Hepatocyte (in vitro differentiated cells): Measurements from ENCODE around the gene COX10. TPM values are rescaled to one million over a fixed set of nuclear protein-coding genes. Genes with fewer than 3 reads are reported as not detected.
A peak's percentile ranks its signal among the peaks of the same experiment; 100 is the strongest.
"Not testable (repeated sequence)": the region's sequence is repeated elsewhere in the genome, so short reads cannot be mapped to it uniquely, and the experiment has no call there.

Source experiments
- DNase-seq: peaks from one replicate; pipeline ENCODE4 v3.0.0-alpha.2; 2016; ENCODE audit warnings: low spot score
- H2AFZ ChIP-seq: fragments of 200-600 bp; sonication (generic); 2 replicates; pipeline ENCODE4 v1.6.0; 2016; ENCODE audit warnings: antibody characterized with exemption, mild to moderate bottlenecking
- H3K27ac ChIP-seq: fragments of 200-600 bp; sonication (generic); 2 replicates; pipeline ENCODE4 v1.5.1; 2016; ENCODE audit warnings: mild to moderate bottlenecking
- H3K27me3 ChIP-seq: fragments of 200-600 bp; sonication (generic); 2 replicates; pipeline ENCODE4 v1.6.1; 2016
- H3K36me3 ChIP-seq: fragments of 200-600 bp; sonication (generic); replicated peaks from 2 replicates; pipeline ENCODE4 v1.5.1; 2016; ENCODE audit warnings: low read depth; ENCODE audit not compliant: insufficient read depth
- H3K4me1 ChIP-seq: fragments of 200-600 bp; sonication (generic); 2 replicates; pipeline ENCODE4 v1.5.1; 2016; ENCODE audit warnings: mild to moderate bottlenecking, moderate library complexity; ENCODE audit not compliant: insufficient read depth
- H3K4me2 ChIP-seq: fragments of 200-600 bp; sonication (generic); 2 replicates; pipeline ENCODE4 v1.6.0; 2016
- H3K4me3 ChIP-seq: fragments of 200-600 bp; sonication (generic); 2 replicates; pipeline ENCODE4 v1.5.1; 2016; ENCODE audit warnings: mild to moderate bottlenecking
- H3K79me2 ChIP-seq: fragments of 200-600 bp; sonication (generic); 2 replicates; pipeline ENCODE4 v1.6.0; 2017; ENCODE audit warnings: mild to moderate bottlenecking
- H3K9me2 ChIP-seq: fragments of 200-600 bp; sonication (generic); replicated peaks from 2 replicates; pipeline ENCODE4 v1.6.0; 2017; ENCODE audit warnings: mild to moderate bottlenecking; ENCODE audit not compliant: insufficient read depth
- H3K9me3 ChIP-seq: fragments of 200-600 bp; sonication (generic); 2 replicates; pipeline ENCODE4 v1.5.1; 2016; ENCODE audit warnings: low read depth, mild to moderate bottlenecking
- H4K20me1 ChIP-seq: fragments of 200-600 bp; sonication (generic); 2 replicates; pipeline ENCODE4 v1.6.0; 2016; ENCODE audit warnings: mild to moderate bottlenecking; ENCODE audit not compliant: insufficient read depth, poor library complexity, severe bottlenecking
- EZH2 ChIP-seq: fragments of 200-600 bp; sonication (generic); IDR thresholded peaks from 2 replicates; pipeline ENCODE4 v1.6.1; 2016; ENCODE audit warnings: antibody characterized with exemption, mild to moderate bottlenecking, borderline replicate concordance
- EZH2phosphoT487 ChIP-seq: fragments of 200-600 bp; sonication (generic); IDR thresholded peaks from one replicate; pipeline ENCODE4 v1.6.1; 2018; ENCODE audit warnings: antibody characterized with exemption, mild to moderate bottlenecking, low read depth, moderate library complexity; ENCODE audit not compliant: unreplicated experiment, severe bottlenecking
- WGBS: methylation state at CpG from one replicate; pipeline ENCODE4 v1.1.6; 2016; ENCODE audit warnings: low lambda C conversion rate; ENCODE audit errors: missing lambda C conversion rate; 5-methylcytosine and 5-hydroxymethylcytosine counted together
- polyA plus RNA-seq: library from polyadenylated mRNA; unstranded; fragments of >200 nt; fragmentation: Nextera tagmentation; extraction: Ambion mirVana; gene quantifications from 2 replicates; pipeline ENCODE4 v1.2.1, GENCODE V29; 2016
- total RNA-seq: library from RNA; depleted of rRNA; stranded (reverse); fragments of >200 nt; gene quantifications from 2 replicates; pipeline ENCODE4 v1.2.3, GENCODE V29; 2014
- TF ChIP-seq, protein P1 (sequence below): fragments of 200-600 bp; sonication (generic); IDR thresholded peaks from 2 replicates; pipeline ENCODE4 v1.5.1; 2016; ENCODE audit warnings: antibody characterized with exemption, mild to moderate bottlenecking; ENCODE audit not compliant: poor library complexity

The COX10 gene
- total RNA-seq (27.6 and 34.7 TPM in 2 replicates), polyA plus RNA-seq (18.7 and 23.2 TPM in 2 replicates)

DNA sequence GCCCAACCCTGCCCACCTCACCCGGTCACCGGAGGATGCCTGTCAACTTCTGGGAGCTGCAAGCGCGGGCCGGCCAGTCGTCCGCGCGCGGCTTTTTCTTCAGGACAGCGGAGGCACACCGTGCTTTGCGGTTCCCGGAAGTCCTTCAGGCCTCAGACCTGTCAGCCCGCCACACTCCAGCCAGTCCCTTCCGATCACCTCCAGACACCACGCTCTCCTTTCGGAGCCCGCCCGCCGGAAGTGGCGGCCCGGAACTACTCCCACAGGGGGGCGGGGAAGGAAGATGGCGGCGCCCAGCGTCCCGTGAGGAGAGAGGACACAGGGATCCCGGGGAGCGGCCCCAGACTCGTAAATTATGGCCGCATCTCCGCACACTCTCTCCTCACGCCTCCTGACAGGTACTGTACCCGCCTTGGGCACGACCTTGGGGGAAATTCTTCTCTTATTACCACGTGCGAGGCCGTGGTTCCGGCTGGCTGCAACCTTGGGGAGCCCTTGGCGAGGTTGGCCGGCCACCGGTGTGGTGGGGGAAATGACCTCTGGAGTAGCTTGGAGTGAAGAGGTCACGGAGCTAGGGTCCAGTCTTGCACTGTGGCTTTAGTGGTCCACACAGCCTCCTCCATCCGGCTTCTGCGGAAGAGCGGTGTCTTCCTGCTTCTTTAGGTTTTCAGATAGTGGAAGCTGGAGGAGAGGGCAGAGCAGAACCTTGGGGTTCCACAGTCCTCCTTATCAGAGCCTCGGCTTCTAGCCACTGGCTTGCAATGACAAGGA lies at the start of gene COX10:
Gene COX10 (plus strand): TSS at position 254 of the 771 bp plus-strand sequence. CDS start 102 bp downstream, at position 356.
- peak within 1 kb of the TSS; percentile 95 for H3K27ac ChIP-seq
- TF ChIP-seq EZH2 (no peak), EZH2phosphoT487 (no peak)
- TF ChIP-seq, protein P1, sequence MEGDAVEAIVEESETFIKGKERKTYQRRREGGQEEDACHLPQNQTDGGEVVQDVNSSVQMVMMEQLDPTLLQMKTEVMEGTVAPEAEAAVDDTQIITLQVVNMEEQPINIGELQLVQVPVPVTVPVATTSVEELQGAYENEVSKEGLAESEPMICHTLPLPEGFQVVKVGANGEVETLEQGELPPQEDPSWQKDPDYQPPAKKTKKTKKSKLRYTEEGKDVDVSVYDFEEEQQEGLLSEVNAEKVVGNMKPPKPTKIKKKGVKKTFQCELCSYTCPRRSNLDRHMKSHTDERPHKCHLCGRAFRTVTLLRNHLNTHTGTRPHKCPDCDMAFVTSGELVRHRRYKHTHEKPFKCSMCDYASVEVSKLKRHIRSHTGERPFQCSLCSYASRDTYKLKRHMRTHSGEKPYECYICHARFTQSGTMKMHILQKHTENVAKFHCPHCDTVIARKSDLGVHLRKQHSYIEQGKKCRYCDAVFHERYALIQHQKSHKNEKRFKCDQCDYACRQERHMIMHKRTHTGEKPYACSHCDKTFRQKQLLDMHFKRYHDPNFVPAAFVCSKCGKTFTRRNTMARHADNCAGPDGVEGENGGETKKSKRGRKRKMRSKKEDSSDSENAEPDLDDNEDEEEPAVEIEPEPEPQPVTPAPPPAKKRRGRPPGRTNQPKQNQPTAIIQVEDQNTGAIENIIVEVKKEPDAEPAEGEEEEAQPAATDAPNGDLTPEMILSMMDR = no peak
- peaks cover 71% of the 10 kb centered on the region for H3K79me2 ChIP-seq
- no peaks in the 10 kb centered on the region for H3K27me3 ChIP-seq
- H4K20me1 ChIP-seq = no peaks in the 10 kb centered on the region
- H3K9me2 ChIP-seq = no peaks in the 10 kb centered on the region
- WGBS = under 1% methylated on average over 46 of the region's 48 CpGs
- H2AFZ ChIP-seq = peak within 1 kb of the TSS; percentile 96
- H3K9me3 ChIP-seq = peaks cover 6% of the 10 kb centered on the region
- peak within 1 kb of the TSS; percentile 92 for H3K4me3 ChIP-seq
- H3K36me3 ChIP-seq = no peaks in the 10 kb centered on the region
- peaks cover 13% of the 10 kb centered on the region for H3K4me1 ChIP-seq
- H3K4me2 ChIP-seq = peak within 1 kb of the TSS; percentile 85
- DNase-seq = peak; percentile 94

DNA sequence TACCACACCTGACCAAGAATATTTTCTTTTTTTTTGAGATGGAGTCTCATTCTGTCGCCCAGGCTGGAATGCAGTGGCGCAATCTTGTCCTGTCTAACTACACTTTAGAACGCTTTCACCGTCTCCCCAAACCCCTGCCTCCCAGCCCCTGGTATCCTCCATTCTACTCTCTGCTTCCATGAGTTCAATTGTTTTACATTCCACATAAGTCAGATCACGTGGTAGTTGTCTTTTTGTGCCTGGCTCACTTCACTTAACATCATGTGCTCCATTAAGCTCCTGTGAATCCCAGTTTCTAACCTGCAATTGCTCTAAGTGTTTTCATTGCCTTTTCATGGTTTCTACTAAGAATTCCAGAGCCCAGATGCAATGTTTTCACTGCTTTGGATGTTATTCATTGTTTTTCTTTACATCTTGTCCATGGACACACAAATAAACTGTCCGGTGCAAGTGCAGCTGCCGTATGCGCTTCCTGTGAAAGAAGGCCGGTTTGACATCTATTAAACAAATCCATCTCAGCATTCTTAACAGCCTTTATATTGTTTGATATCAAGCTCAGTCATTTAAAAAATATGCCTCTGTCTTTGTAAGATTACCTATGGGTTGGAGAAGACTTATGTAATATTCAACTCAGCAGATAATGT lies 47.5 kb upstream of the COX10 start:
- not testable (repeated sequence) for H4K20me1 ChIP-seq, H3K79me2 ChIP-seq, H3K9me3 ChIP-seq, H3K27me3 ChIP-seq, H3K36me3 ChIP-seq, H3K27ac ChIP-seq, H2AFZ ChIP-seq, H3K4me3 ChIP-seq, DNase-seq, H3K4me1 ChIP-seq, H3K4me2 ChIP-seq, H3K9me2 ChIP-seq
- 70% methylated on average over 4 of the region's 9 CpGs for WGBS

DNA sequence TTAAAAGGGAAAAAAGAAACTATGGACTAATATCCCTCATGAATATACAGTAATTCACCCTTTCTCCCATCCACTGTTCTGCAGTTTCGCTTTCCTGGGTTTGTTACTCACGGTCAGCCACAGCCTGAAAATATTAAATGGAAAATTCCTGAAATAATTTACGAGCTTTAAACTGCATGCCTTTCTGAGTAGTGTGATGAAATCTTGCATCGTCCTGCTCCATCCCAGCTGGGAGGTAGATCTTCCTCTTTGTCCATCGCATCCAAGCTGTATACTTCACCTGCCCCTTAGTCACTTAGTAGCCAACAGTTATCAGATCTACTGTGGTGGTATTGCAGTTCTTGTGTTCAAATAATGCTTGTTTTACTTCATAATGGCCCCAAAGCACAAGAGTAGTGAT lies 39.5 kb upstream of the COX10 start:
- H3K4me3 ChIP-seq, H3K79me2 ChIP-seq, H3K36me3 ChIP-seq, H3K27ac ChIP-seq, H3K4me2 ChIP-seq, H3K4me1 ChIP-seq, H3K9me2 ChIP-seq, DNase-seq, H3K27me3 ChIP-seq, H3K9me3 ChIP-seq, H2AFZ ChIP-seq, H4K20me1 ChIP-seq: not testable (repeated sequence)
- 68% methylated on average over 2 of the region's 5 CpGs for WGBS

DNA sequence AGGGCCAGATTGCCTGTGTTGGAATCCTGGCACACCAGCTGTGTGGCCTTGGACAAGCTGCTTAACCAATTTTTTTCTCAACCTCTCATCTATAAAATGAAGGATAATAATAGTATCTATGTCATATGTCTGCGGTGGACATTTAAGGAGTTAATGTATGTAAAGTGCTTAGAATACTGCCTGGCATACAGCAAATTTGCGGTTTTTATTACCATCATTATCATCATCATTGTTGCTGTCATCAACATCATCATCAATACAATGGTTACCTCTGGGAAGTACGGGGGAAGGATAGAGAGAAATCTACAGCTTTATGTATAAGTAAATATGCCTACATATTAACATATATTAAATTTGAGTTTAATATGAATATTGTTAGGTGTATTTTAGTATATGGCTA lies 37.1 kb upstream of the COX10 start:
- Histone ChIP-seq H2AFZ (no peak overlapping the region), H4K20me1 (no peaks in the 10 kb centered on the region), H3K4me2 (no peak overlapping the region), H3K36me3 (no peaks in the 10 kb centered on the region), H3K9me3 (no peaks in the 10 kb centered on the region), H3K27me3 (no peaks in the 10 kb centered on the region), H3K9me2 (no peaks in the 10 kb centered on the region), H3K27ac (no peak overlapping the region), H3K4me1 (no peaks in the 10 kb centered on the region), H3K4me3 (no peak overlapping the region), H3K79me2 (no peaks in the 10 kb centered on the region)
- WGBS = 92% methylated on average over 3 of the region's 3 CpGs
- DNase-seq = no peak
- no peak for TF ChIP-seq EZH2phosphoT487
- TF ChIP-seq EZH2 = no peak
- TF ChIP-seq, protein P1 = no peak
